ENCODE measurements around the gene DGKD. TPM values are rescaled to one million over a fixed set of nuclear protein-coding genes. Genes with fewer than 3 reads are reported as not detected.

Gene DGKD
- total RNA-seq, 4 donors from 2014 or later: 26.3 to 41.3 (median 30.4) TPM

- in situ Hi-C loops (cut with MboI; ENCODE audit: low sequenced_read_pairs in 4 of 4): no loop called here
- TF ChIP-seq CTCF (IDR thresholded peaks at IDR 0.05 in 4 of 5, conservative IDR thresholded peaks at IDR 0.05 in 1 of 5): no peak
- TF ChIP-seq POLR2A (IDR thresholded peaks at IDR 0.05): no peak
- H3K36me3 ChIP-seq: no peaks in the 10 kb centered on the region
- H3K4me3 ChIP-seq: no peak overlapping the region
- H3K4me1 ChIP-seq: peaks cover 4 to 10% of the 10 kb centered on the region in 2 donors
- intact Hi-C loops (cut with DNase I; ENCODE audit: low total_unique reads): no loop called here
- DNase-seq (no peak), ATAC-seq (no peak)
- H3K27me3 ChIP-seq: no peaks in the 10 kb centered on the region
- H3K9me3 ChIP-seq: no peaks in the 10 kb centered on the region
- peak overlapping the region in 3 of 4 donors; percentile 8 to 48 (median 20) for H3K27ac ChIP-seq
These were observed 6.5 kb downstream of the DGKD start for GRCh38 chr2:233360771-233361176.

DNA sequence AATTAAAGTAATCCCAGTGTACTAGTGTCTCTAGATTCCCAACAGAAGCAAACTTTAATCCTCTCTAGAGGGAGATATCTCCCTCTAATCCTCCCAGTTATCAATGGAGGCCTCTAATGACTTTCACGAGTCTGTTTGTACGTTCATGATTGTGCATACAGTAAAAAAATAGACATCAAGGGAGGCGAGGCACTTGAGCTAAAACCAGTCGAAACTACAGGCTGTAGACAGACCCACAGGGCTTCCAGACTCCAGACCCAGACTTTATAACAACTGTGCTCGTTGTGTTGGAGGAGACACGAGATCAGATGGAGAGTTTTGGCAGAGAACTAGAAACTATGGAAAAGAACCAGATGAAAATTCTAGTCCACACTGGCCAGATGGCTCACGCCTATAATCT, 7.0 kb downstream of the DGKD start:
- Histone ChIP-seq H3K27ac (peak overlapping the region in 3 of 4 donors; percentile 8 to 23 (median 20)), H3K4me1 (peaks cover 4 to 5% of the 10 kb centered on the region in 2 donors), H3K27me3 (no peaks in the 10 kb centered on the region), H3K4me3 (no peak overlapping the region), H3K9me3 (no peaks in the 10 kb centered on the region), H3K36me3 (no peaks in the 10 kb centered on the region)
- no peak for DNase-seq
- no peak for ATAC-seq
- intact Hi-C loops (cut with DNase I; ENCODE audit: low total_unique reads) (no loop called here), in situ Hi-C loops (cut with MboI; ENCODE audit: low sequenced_read_pairs in 4 of 4) (no loop called here)
- TF ChIP-seq POLR2A (IDR thresholded peaks at IDR 0.05): no peak
- no peak for TF ChIP-seq CTCF (IDR thresholded peaks at IDR 0.05 in 4 of 5, conservative IDR thresholded peaks at IDR 0.05 in 1 of 5)

- no peak for DNase-seq
- H3K27me3 ChIP-seq: no peaks in the 10 kb centered on the region
- no peak overlapping the region for H3K4me3 ChIP-seq
- H3K4me1 ChIP-seq: peaks cover 0 to 4% of the 10 kb centered on the region in 2 donors
- ATAC-seq: no peak
- TF ChIP-seq POLR2A (IDR thresholded peaks at IDR 0.05) (no peak), CTCF (IDR thresholded peaks at IDR 0.05 in 4 of 5, conservative IDR thresholded peaks at IDR 0.05 in 1 of 5) (no peak)
- H3K27ac ChIP-seq: no peak overlapping the region
- intact Hi-C loops (cut with DNase I; ENCODE audit: low total_unique reads): no loop called here
- no peaks in the 10 kb centered on the region for H3K9me3 ChIP-seq
- in situ Hi-C loops (cut with MboI; ENCODE audit: low sequenced_read_pairs in 4 of 4): no loop called here
- H3K36me3 ChIP-seq: no peaks in the 10 kb centered on the region
These were observed 8.4 kb downstream of the DGKD start for GRCh38 chr2:233362742-233363141.

GRCh38 chr2:233363744-233364235, 9.5 kb downstream of the DGKD start:
- intact Hi-C loops (cut with DNase I; ENCODE audit: low total_unique reads) (no loop called here), in situ Hi-C loops (cut with MboI; ENCODE audit: low sequenced_read_pairs in 4 of 4) (no loop called here)
- no peaks in the 10 kb centered on the region for H3K27me3 ChIP-seq
- TF ChIP-seq CTCF (IDR thresholded peaks at IDR 0.05 in 4 of 5, conservative IDR thresholded peaks at IDR 0.05 in 1 of 5): no peak
- no peak for TF ChIP-seq POLR2A (IDR thresholded peaks at IDR 0.05)
- no peaks in the 10 kb centered on the region for H3K36me3 ChIP-seq
- H3K4me3 ChIP-seq: no peak overlapping the region
- H3K4me1 ChIP-seq: peaks cover 0 to 9% of the 10 kb centered on the region in 2 donors
- DNase-seq: no peak
- H3K9me3 ChIP-seq: no peaks in the 10 kb centered on the region
- no peak overlapping the region for H3K27ac ChIP-seq
- no peak for ATAC-seq
